HEK293 (cell line): Measurements from ENCODE around the gene THAP3.
A peak's percentile ranks its signal among the peaks of the same experiment; 100 is the strongest.

Source experiments
- AEBP2 ChIP-seq: fragments of 450-650 bp; formaldehyde crosslinking; IDR thresholded peaks from 2 replicates; pipeline ENCODE4 v1.5.1; 2016; ENCODE audit warnings: missing biosample characterization, missing genetic modification characterization, borderline replicate concordance
- GFI1B ChIP-seq: fragments of 450-650 bp; formaldehyde crosslinking; IDR thresholded peaks from 2 replicates; pipeline ENCODE4 v1.5.1; 2016; ENCODE audit warnings: missing biosample characterization, missing genetic modification characterization
- GLIS2 ChIP-seq: fragments of 450-650 bp; formaldehyde crosslinking; IDR thresholded peaks from 2 replicates; pipeline ENCODE4 v1.5.1; 2016; ENCODE audit warnings: missing biosample characterization, missing genetic modification characterization
- HIC1 ChIP-seq: fragments of 450-650 bp; formaldehyde crosslinking; IDR thresholded peaks from 2 replicates; pipeline ENCODE4 v1.5.1; 2016; ENCODE audit warnings: missing biosample characterization, missing genetic modification characterization
- PRDM10 ChIP-seq: fragments of 450-650 bp; formaldehyde crosslinking; IDR thresholded peaks from 2 replicates; pipeline ENCODE4 v1.5.1; 2016; ENCODE audit warnings: missing biosample characterization, missing genetic modification characterization
- REPIN1 ChIP-seq: fragments of 450-650 bp; formaldehyde crosslinking; IDR thresholded peaks from 2 replicates; pipeline ENCODE4 v1.5.1; 2017; ENCODE audit warnings: missing biosample characterization, missing genetic modification characterization, low read depth
- SP3 ChIP-seq: fragments of 450-650 bp; formaldehyde crosslinking; IDR thresholded peaks from 2 replicates; pipeline ENCODE4 v1.5.1; 2016; ENCODE audit warnings: missing biosample characterization, missing genetic modification characterization
- YY2 ChIP-seq: fragments of 450-650 bp; formaldehyde crosslinking; IDR thresholded peaks from 2 replicates; pipeline ENCODE4 v1.5.1; 2016; ENCODE audit warnings: missing biosample characterization, missing genetic modification characterization
- ZBTB11 ChIP-seq: fragments of 450-650 bp; formaldehyde crosslinking; conservative IDR thresholded peaks from 2 replicates; pipeline ENCODE4 v1.5.1; 2016; ENCODE audit warnings: low read depth, missing biosample characterization, missing genetic modification characterization
- ZBTB17 ChIP-seq: fragments of 450-650 bp; formaldehyde crosslinking; IDR thresholded peaks from 2 replicates; pipeline ENCODE4 v1.5.1; 2016; ENCODE audit warnings: missing biosample characterization, missing genetic modification characterization
- ZNF133 ChIP-seq: fragments of 450-650 bp; formaldehyde crosslinking; IDR thresholded peaks from 2 replicates; pipeline ENCODE4 v1.5.1; 2016; ENCODE audit warnings: missing biosample characterization, missing genetic modification characterization
- ZNF211 ChIP-seq: fragments of 450-650 bp; formaldehyde crosslinking; IDR thresholded peaks from 2 replicates; pipeline ENCODE4 v1.5.1; 2016; ENCODE audit warnings: low read depth, missing biosample characterization, missing genetic modification characterization
- ZNF23 ChIP-seq: fragments of 450-650 bp; formaldehyde crosslinking; IDR thresholded peaks from 2 replicates; pipeline ENCODE4 v1.5.1; 2016; ENCODE audit warnings: missing biosample characterization, missing genetic modification characterization, borderline replicate concordance
- ZNF280D ChIP-seq: fragments of 450-650 bp; formaldehyde crosslinking; IDR thresholded peaks from 2 replicates; pipeline ENCODE4 v1.5.1; 2016; ENCODE audit warnings: missing biosample characterization, missing genetic modification characterization
- ZNF391 ChIP-seq: fragments of 450-650 bp; formaldehyde crosslinking; IDR thresholded peaks from 2 replicates; pipeline ENCODE4 v1.5.1; 2016; ENCODE audit warnings: low read depth, missing biosample characterization, missing genetic modification characterization, borderline replicate concordance
- ZNF398 ChIP-seq: fragments of 450-650 bp; formaldehyde crosslinking; IDR thresholded peaks from 2 replicates; pipeline ENCODE4 v1.5.1; 2017; ENCODE audit warnings: missing biosample characterization, missing genetic modification characterization
- ZNF449 ChIP-seq: fragments of 450-650 bp; formaldehyde crosslinking; IDR thresholded peaks from 2 replicates; pipeline ENCODE4 v1.5.1; 2017; ENCODE audit warnings: missing biosample characterization, mild to moderate bottlenecking, missing genetic modification characterization, moderate library complexity
- ZNF549 ChIP-seq: fragments of 450-650 bp; IDR thresholded peaks from 2 replicates; pipeline ENCODE4 v1.5.1; 2018; ENCODE audit warnings: missing biosample characterization, missing genetic modification characterization, mild to moderate bottlenecking, inconsistent platforms, moderate library complexity
- ZNF585B ChIP-seq: fragments of 450-650 bp; formaldehyde crosslinking; IDR thresholded peaks from 2 replicates; pipeline ENCODE4 v1.5.1; 2016; ENCODE audit warnings: missing biosample characterization, missing genetic modification characterization
- ZNF629 ChIP-seq: fragments of 450-650 bp; formaldehyde crosslinking; IDR thresholded peaks from 2 replicates; pipeline ENCODE4 v1.5.1; 2017; ENCODE audit warnings: missing biosample characterization, missing genetic modification characterization
- ZNF670 ChIP-seq: fragments of 450-650 bp; formaldehyde crosslinking; IDR thresholded peaks from 2 replicates; pipeline ENCODE4 v1.5.1; 2016; ENCODE audit warnings: missing biosample characterization, missing genetic modification characterization, low read depth

The THAP3 gene

GRCh38 chr1:6602669-6603237 is 21.9 kb upstream of the THAP3 start, which contains the start of gene KLHL21 (continued):
- TF ChIP-seq PRDM10 (tag by site-specific recombination) (no peak), ZNF449 (tag by site-specific recombination) (no peak), ZNF391 (no peak), REPIN1 (no peak), ZNF23 (tag by site-specific recombination) (no peak), ZNF629 (no peak), ZNF549 (tag by site-specific recombination) (no peak; the same call in 1 of the 2 replicates), ZNF670 (no peak), ZNF133 (no peak), ZBTB17 (peak; percentile 25; the same call in 1 of the 2 replicates), SP3 (tag by site-specific recombination) (peak; percentile 54; the same call in 1 of the 2 replicates), YY2 (tag by site-specific recombination) (no peak), ZNF211 (tag by site-specific recombination) (no peak), ZNF585B (tag by site-specific recombination) (no peak), ZNF398 (tag by site-specific recombination) (no peak; the same call in 1 of the 2 replicates), ZBTB11 (tag by site-specific recombination) (no peak; the same call in 1 of the 2 replicates), GLIS2 (tag by site-specific recombination) (no peak), AEBP2 (tag by site-specific recombination) (no peak), GFI1B (no peak), ZNF280D (no peak), HIC1 (tag by site-specific recombination) (peak; percentile 64)
